GM19463 (cell line): ENCODE data around the gene KRTAP9-8.
"Not testable (repeated sequence)": the region's sequence is repeated elsewhere in the genome, so short reads cannot be mapped to it uniquely, and the experiment has no call there.

Experiments
- ATAC-seq: cut with Tn5 transposase; IDR thresholded peaks from one replicate; pipeline ENCODE4 v1.9.1; 2021; ENCODE audit warnings: mild to moderate bottlenecking, moderate library complexity; ENCODE audit not compliant: unreplicated experiment

KRTAP9-8 gene

GRCh38 chr17:41255381-41256290 lies 17.8 kb downstream of the KRTAP9-8 start, which contains the start of gene KRTAP9-9:
TSS of gene KRTAP9-9 (plus strand) at chr17:41255384.
- ATAC-seq: not testable (repeated sequence)

- no peak for ATAC-seq
These were observed 18.5 kb downstream of the KRTAP9-8 start for GRCh38 chr17:41256291-41256685.

- no peak for ATAC-seq
These were observed 20.6 kb downstream of the KRTAP9-8 start for GRCh38 chr17:41258406-41258805.

GRCh38 chr17:41263212-41263611 lies 25.4 kb downstream of the KRTAP9-8 start:
- no peak for ATAC-seq

GRCh38 chr17:41264599-41264998 lies 26.8 kb downstream of the KRTAP9-8 start:
- ATAC-seq: no peak

GRCh38 chr17:41265078-41265477 lies 27.3 kb downstream of the KRTAP9-8 start, which contains the start of gene KRTAP9-6:
TSS of gene KRTAP9-6 (plus strand) at chr17:41265378. CDS start at chr17:41265378, 0 bp downstream.
- no peak for ATAC-seq

GRCh38 chr17:41267711-41268110 lies 29.9 kb downstream of the KRTAP9-8 start:
- no peak for ATAC-seq

GRCh38 chr17:41271323-41271722 lies 33.5 kb downstream of the KRTAP9-8 start:
- not testable (repeated sequence) for ATAC-seq

GRCh38 chr17:41271858-41272257 lies 34.1 kb downstream of the KRTAP9-8 start:
- ATAC-seq: no peak

- not testable (repeated sequence) for ATAC-seq
These were observed 37.9 kb downstream of the KRTAP9-8 start, which contains the start of gene KRTAP9-7 for GRCh38 chr17:41275648-41276190. TSS of gene KRTAP9-7 (plus strand) at chr17:41275698. CDS start at chr17:41275698, 0 bp downstream.

- ATAC-seq: no peak
These were observed 40.6 kb downstream of the KRTAP9-8 start for GRCh38 chr17:41278176-41278955.

GRCh38 chr17:41284043-41284442 lies 46.2 kb downstream of the KRTAP9-8 start:
- ATAC-seq: no peak

GRCh38 chr17:41284546-41284945 lies 46.7 kb downstream of the KRTAP9-8 start:
- no peak for ATAC-seq

GRCh38 chr17:41287050-41287449 lies 49.3 kb downstream of the KRTAP9-8 start:
- ATAC-seq: no peak
